ENCODE results near the gene CHAMP1. TPM values are rescaled to one million over a fixed set of nuclear protein-coding genes. Genes with fewer than 3 reads are reported as not detected.

The CHAMP1 gene
- total and polyA plus RNA-seq, 2 donors (not counting 3 experiments of a cell fraction or from before 2014, with no cell fraction given) = 19.2 to 24.1 TPM

DNA sequence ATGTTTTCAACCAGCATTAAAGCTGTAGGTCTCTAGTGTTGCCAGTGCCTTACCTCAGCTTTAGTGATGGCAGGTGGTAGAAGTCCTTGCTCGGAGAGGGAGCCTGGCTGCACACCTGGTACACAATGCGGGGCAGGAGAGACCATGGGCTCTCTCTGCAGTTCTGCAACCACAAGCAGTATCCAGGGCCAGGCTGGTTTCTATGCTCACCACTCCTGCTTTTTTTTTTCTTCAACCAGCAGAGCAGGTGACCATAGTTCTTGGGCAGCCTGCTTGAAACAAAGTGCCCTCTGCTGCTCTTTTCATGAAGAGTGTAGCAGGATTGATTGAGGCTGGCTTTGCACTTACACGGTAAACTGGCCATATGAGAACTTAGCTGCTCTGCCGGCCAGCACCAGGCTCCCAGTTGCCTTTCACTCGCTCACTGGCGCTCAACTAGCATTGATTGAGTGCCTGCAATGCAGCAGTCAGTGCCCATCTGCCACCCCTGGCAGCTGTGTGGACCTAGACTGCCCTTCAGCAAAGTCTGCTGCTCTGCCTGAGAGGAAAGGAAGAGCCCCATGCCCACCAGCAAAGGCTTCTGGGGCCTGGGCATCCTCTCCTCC, 4.4 kb upstream of the CHAMP1 start:
- no peaks in the 10 kb centered on the region for H3K9me3 ChIP-seq (replicated peaks; ENCODE audit: control insufficient read depth, insufficient read depth, low read length)
- H3K27ac ChIP-seq (ENCODE audit: insufficient read depth, low read depth, low read length) = no peak overlapping the region
- dilution Hi-C loops (cut with MboI; ENCODE audit: extremely low pct_ligation_motif_present, low sequenced_read_pairs) = no loop called here
- H3K27me3 ChIP-seq (ENCODE audit: control insufficient read depth in 2 of 2, insufficient read depth in 2 of 2, low read length in 2 of 2) = no peaks in the 10 kb centered on the region
- FAIRE-seq (no peak), DNase-seq (ENCODE audit: low read depth, low spot score) (no peak)
- H3K4me3 ChIP-seq (replicated peaks in 1 of 3; ENCODE audit: insufficient read depth in 1 of 3, low read depth in 1 of 3, low read length in 3 of 3) = no peak overlapping the region
- no TSS peak for BruUV-seq (replicated peaks)
- H3K36me3 ChIP-seq (ENCODE audit: control insufficient read depth in 2 of 2, extremely low read depth in 1 of 2, insufficient read depth in 2 of 2, low read length in 2 of 2) = peaks cover 2 to 4% of the 10 kb centered on the region in 2 experiments
- ChIA-PET POLR2A (no interaction called here), CTCF (no interaction called here)
- H3K79me2 ChIP-seq (ENCODE audit: control insufficient read depth, insufficient read depth, low read length) = peaks cover 4% of the 10 kb centered on the region
- TF ChIP-seq FOS (IDR thresholded peaks at IDR 0.05; ENCODE audit: borderline replicate concordance, insufficient read depth, low read length) (no peak), MYC (IDR thresholded peaks at IDR 0.05; ENCODE audit: low read depth, low read length) (no peak), POLR2AphosphoS5 (IDR thresholded peaks at IDR 0.05; ENCODE audit: insufficient read depth, low read depth, low read length) (no peak), GATA2 (IDR thresholded peaks at IDR 0.05; ENCODE audit: insufficient read depth, insufficient read length, low read depth, low read length) (no peak), CTCF (IDR thresholded peaks at IDR 0.05; ENCODE audit: extremely low read depth in 1 of 2, insufficient read depth in 1 of 2, low read depth in 1 of 2, low read length in 2 of 2) (no peak), EZH2 (IDR thresholded peaks at IDR 0.05; ENCODE audit: borderline replicate concordance, low read depth, low read length, severe bottlenecking) (no peak), POLR2A (IDR thresholded peaks at IDR 0.05; ENCODE audit: low read depth, low read length) (no peak), JUN (IDR thresholded peaks at IDR 0.05; ENCODE audit: borderline replicate concordance, insufficient read depth, insufficient read length, low read depth) (no peak), MAX (IDR thresholded peaks at IDR 0.05; ENCODE audit: insufficient read depth, insufficient read length) (no peak)
- no peak overlapping the region for H2AFZ ChIP-seq (ENCODE audit: low read depth, low read length)
- peaks cover 9% of the 10 kb centered on the region for H3K4me1 ChIP-seq (ENCODE audit: control insufficient read depth, extremely low read depth, insufficient read depth, low read length)
- no peaks in the 10 kb centered on the region for H4K20me1 ChIP-seq (replicated peaks; ENCODE audit: control insufficient read depth, extremely low read depth, insufficient read depth, low read length)
- H3K9me1 ChIP-seq (replicated peaks; ENCODE audit: control insufficient read depth, extremely low read depth, insufficient read depth, low read length) = no peaks in the 10 kb centered on the region
- no peak overlapping the region for H3K4me2 ChIP-seq (ENCODE audit: insufficient read depth, low read length)
- intact Hi-C loops (cut with micrococcal nuclease) = no loop called here
- no peak overlapping the region for H3K9ac ChIP-seq (replicated peaks; ENCODE audit: extremely low read depth, insufficient read depth, low read length)

Data from endothelial cell of umbilical vein (primary cell).